Lower lobe of right lung (tissue), 2 donors: Measurements from ENCODE around the gene SYNDIG1. TPM values are rescaled to one million over a fixed set of nuclear protein-coding genes. Genes with fewer than 3 reads are reported as not detected.

ENCODE experiments used
- ATAC-seq, 2 donors: fragments of 200-7000 bp; cut with Tn5 transposase; one replicate each; pipeline ENCODE4 v1.9.1; 2020 to 2022; ENCODE audit warnings: mild to moderate bottlenecking in 2 of 2, moderate library complexity in 2 of 2
- DNase-seq: peaks from one replicate; pipeline ENCODE4 v3.0.0-alpha.2; 2020
- H3K27ac ChIP-seq: fragments of 200-600 bp; one replicate; pipeline ENCODE4 v1.8.0; 2022
- H3K27me3 ChIP-seq: fragments of 200-600 bp; one replicate; pipeline ENCODE4 v1.8.0; 2022; ENCODE audit warnings: low read depth
- H3K36me3 ChIP-seq: fragments of 200-600 bp; one replicate; pipeline ENCODE4 v1.8.0; 2022; ENCODE audit warnings: mild to moderate bottlenecking
- H3K4me1 ChIP-seq: fragments of 200-600 bp; one replicate; pipeline ENCODE4 v1.8.0; 2022
- H3K4me3 ChIP-seq: fragments of 200-600 bp; one replicate; pipeline ENCODE4 v1.8.0; 2022; ENCODE audit warnings: mild to moderate bottlenecking
- H3K9me3 ChIP-seq: fragments of 200-600 bp; one replicate; pipeline ENCODE4 v1.8.0; 2022
- CTCF ChIP-seq: fragments of 200-600 bp; IDR thresholded peaks from one replicate; pipeline ENCODE4 v1.8.0; 2022; ENCODE audit warnings: antibody characterized with exemption, mild to moderate bottlenecking
- intact Hi-C: fragments of 100-400 bp; cut with DNase I; formaldehyde crosslinking; loops from one replicate; pipeline ENCODE4 v1.11.0; 2022
- total RNA-seq: library from RNA; stranded (reverse); fragmentation: NEBNext Ultra II Directional; extraction: Animal tissue kit (Norgen Biotek cat#: 25700); gene quantifications from one replicate; pipeline ENCODE4 v1.2.1, GENCODE V29; 2021
- donor health status: DM: no; HTN: yes; CAD: no; lungs with severe emphysema.

SYNDIG1 gene
- total RNA-seq, 1 donor from 2014 or later, result 0.15 TPM

GRCh38 chr20:24579475-24579874 lies 110.0 kb downstream of the SYNDIG1 start:
- H3K36me3 ChIP-seq, result no peaks in the 10 kb centered on the region
- no peaks in the 10 kb centered on the region for H3K27me3 ChIP-seq
- no peak overlapping the region for H3K4me3 ChIP-seq
- TF ChIP-seq CTCF, result no peak
- H3K4me1 ChIP-seq, result no peaks in the 10 kb centered on the region
- DNase-seq (no peak), ATAC-seq (no peak)
- no peak overlapping the region for H3K27ac ChIP-seq
- H3K9me3 ChIP-seq, result no peaks in the 10 kb centered on the region
- intact Hi-C loops, result no loop called here

GRCh38 chr20:24580006-24580405 lies 110.6 kb downstream of the SYNDIG1 start:
- intact Hi-C loops, result no loop called here
- Histone ChIP-seq H3K4me1 (no peaks in the 10 kb centered on the region), H3K27me3 (no peaks in the 10 kb centered on the region), H3K27ac (no peak overlapping the region), H3K9me3 (no peaks in the 10 kb centered on the region), H3K4me3 (no peak overlapping the region), H3K36me3 (no peaks in the 10 kb centered on the region)
- no peak for TF ChIP-seq CTCF
- ATAC-seq (no peak), DNase-seq (no peak)

DNA sequence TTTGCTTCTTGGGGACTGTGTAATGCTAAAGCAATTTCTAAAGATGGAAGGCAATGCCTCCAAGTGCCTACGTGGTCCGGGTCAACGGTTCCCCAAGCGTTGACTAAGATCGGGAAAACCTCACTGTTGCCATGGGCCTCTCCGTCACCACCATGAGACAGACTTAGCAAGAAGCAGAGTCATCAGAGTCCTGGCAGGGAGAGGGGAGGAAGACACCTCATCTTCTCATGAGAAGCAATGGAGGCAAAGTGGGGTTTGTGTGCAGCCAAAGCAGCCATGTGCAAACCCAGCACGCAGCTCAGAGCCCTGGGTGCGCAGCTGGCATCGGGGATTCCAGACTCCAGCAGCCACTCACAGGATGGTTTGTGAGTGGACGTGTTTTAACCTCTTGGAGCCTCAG lies 111.4 kb downstream of the SYNDIG1 start:
- intact Hi-C loops, result no loop called here
- Histone ChIP-seq H3K4me3 (no peak overlapping the region), H3K27ac (no peak overlapping the region), H3K9me3 (no peaks in the 10 kb centered on the region), H3K36me3 (no peaks in the 10 kb centered on the region), H3K27me3 (no peaks in the 10 kb centered on the region), H3K4me1 (no peaks in the 10 kb centered on the region)
- TF ChIP-seq CTCF, result no peak
- DNase-seq (no peak), ATAC-seq (no peak)

DNA sequence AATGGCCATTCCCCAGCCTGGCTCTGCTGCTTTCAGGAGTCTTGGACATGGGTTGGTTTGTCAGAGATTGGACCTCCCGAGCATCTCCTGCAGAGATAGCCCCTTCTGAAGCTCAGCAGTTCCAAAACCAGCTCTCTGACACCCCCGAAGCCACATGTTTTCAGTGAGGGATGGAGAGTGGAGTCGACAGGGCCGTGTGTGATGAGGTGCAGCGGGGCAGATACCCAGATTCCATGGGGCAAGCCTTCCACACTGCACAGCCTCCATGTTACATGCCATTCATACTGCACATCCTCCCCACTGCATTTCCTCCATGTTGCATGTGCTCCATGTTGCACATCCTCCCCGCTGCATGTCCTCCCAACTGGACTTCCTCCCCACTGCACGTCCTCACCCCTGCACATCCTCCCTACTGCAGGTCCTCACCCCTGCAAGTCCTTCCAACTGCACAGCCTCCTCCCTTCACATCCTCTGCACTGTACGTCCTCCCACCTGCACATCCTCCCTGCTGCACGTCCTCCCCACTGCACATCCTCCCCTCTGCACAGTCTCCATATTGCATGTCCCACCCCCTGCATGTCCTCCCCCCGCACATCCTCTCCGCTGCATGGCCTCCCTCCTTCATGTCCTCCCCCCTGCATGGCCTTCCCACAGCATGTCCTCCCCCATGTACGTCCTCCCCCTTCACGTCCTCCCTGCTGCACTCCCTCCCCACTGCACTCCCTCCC lies 112.2 kb downstream of the SYNDIG1 start:
- Histone ChIP-seq H3K4me3 (no peak overlapping the region), H3K4me1 (no peaks in the 10 kb centered on the region), H3K9me3 (no peaks in the 10 kb centered on the region), H3K27ac (no peak overlapping the region), H3K36me3 (no peaks in the 10 kb centered on the region), H3K27me3 (no peaks in the 10 kb centered on the region)
- no peak for DNase-seq
- intact Hi-C loops, result no loop called here
- no peak for ATAC-seq
- no peak for TF ChIP-seq CTCF

DNA sequence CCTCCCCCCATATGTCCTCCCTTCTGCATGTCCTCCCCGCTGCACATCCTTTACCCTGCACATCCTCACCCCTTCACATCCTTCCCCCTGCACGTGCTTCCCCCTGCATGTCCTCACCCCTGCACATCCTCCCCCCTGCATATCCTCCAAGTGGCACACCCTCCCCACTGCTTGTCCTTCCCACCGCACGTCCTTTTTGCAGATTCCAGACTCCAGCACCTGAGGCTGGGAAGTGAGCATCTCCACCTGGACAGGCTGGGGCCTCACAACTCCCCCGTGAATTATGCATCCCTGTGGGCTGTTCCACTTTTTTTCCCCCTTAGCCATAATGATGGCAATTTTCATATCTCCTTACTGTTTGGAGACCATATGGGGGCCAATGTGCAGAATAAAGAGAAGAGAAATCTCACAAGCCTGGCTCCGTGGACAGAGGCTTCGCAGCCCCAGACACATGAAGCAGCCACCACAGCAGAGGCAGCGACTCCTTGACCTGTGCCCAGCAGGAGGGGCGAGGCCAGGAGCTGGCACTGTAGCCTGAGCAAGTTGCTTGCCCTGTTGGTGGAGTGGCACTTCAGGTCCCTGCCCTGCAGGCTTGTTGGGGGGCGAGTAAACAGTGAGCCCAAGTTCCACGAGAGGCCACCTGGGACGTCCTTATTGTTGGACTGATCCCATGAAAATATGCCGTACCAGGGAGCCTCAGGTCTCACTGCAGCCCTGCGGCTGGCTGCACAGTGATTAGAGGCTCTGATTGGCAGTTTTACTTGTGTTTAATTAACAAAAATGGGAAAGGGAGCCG lies 113.1 kb downstream of the SYNDIG1 start:
- DNase-seq (no peak), ATAC-seq (peak in 1 of 2 donors; percentile 16)
- no peaks in the 10 kb centered on the region for H3K36me3 ChIP-seq
- no peak overlapping the region for H3K4me3 ChIP-seq
- no peaks in the 10 kb centered on the region for H3K27me3 ChIP-seq
- intact Hi-C loops, result no loop called here
- TF ChIP-seq CTCF, result no peak
- H3K4me1 ChIP-seq, result no peaks in the 10 kb centered on the region
- no peaks in the 10 kb centered on the region for H3K9me3 ChIP-seq
- no peak overlapping the region for H3K27ac ChIP-seq
